Stimulated activated CD4-positive, alpha-beta T cell treated with anti-CD3 and anti-CD28 coated beads, Interleukin-4, amount 100 ng/mL, for 24 hours (primary cell): Measurements from ENCODE around the gene DOK5.

Experiments used
- DNase-seq: peaks from one replicate; pipeline ENCODE4 v3.0.0-alpha.2; 2020

Gene DOK5

DNA sequence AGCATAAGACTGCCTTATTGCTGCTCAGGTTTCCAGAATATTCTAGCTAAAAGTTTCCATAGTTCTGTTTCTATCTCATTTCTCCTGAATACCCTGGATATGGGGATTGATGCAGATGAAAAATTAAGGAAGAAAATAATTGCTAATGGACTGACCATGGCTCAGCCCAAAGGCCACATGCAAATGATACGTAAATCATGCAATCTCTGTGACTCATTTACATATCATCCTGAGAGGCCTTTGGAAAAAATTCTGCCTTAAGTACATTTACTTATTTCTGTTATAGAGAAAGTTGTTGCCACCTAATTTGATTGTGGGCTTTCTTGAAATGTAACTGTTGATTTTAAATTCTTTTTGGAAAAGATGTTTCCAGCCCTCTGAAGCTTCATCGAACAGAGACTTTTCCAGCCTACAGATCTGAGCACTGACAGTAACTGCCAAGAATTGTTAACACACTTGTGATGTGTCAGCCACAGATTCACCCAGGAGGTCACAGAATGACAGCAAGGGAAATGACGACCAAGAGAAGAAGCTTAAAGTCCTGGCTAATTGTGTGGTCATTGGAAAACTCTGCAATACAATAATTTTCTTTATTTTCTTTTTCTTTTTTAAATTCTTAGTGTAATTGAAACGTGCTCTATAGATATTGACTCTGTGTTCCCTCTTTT lies 174.8 kb downstream of the DOK5 start:
- no peak for DNase-seq

DNA sequence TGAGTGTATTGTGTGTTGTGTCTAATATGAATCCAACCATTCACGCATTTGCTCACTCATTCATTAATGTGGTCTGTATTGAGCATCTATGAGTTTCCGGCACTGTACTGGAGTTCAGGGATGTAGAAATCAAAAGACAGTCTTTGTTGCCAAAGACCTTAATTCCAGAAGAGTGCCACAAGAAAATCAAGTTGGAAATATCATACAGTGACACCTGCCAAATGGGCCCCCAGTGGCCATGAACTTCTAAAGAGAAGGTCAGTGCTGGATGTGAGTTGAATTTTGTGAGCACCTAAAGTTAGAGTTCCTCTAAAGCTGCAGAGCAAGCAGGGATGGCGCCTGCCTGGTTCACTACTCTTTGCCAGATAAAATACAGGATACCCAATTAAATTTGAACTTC lies 175.9 kb downstream of the DOK5 start:
- no peak for DNase-seq

DNA sequence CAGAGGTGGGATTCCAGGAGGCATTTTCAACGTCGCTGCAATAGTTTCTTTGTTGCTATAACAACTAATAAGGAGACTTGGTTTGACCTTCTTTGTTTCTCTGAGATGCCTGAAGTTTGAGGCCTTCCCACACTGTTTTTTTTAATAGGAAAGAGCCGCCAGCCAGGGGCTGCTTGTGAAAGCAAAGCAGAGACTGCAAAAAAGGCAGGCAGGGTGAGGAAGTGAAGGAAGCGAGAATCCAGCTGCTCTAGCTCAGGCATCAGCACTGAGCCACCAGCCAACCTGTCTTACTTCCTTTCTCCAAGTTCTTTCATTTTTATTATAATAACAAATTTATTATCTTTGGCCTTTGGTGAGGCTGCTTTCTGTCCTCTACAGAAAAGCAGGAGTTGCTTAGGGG lies 179.1 kb downstream of the DOK5 start:
- DNase-seq = no peak

DNA sequence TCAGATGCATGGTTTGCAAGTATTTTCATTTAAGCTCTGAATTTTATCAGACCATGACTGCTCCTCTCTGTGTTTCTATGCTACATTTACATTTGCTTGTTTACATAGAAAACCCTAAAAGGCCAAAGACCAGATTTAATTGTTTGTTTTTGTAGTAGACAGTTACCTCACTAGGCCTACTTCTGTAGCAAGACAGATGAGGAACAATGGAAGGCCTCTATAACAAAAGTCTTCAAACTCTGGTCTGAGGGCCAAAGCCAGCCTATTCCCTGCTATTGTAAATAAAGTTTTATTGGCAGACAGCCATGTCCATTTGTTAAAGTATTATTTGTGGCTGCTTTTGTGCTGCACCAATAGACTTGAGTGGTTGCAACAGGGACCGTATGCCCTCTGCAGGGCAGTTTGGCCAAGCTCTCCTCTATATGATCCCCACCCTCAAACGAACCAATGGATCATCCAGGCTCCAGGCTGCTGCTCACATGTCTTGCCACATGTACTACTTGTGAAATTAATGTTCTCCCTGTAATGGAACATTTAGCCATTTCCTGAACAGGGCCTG lies 182.0 kb downstream of the DOK5 start:
- no peak for DNase-seq

DNA sequence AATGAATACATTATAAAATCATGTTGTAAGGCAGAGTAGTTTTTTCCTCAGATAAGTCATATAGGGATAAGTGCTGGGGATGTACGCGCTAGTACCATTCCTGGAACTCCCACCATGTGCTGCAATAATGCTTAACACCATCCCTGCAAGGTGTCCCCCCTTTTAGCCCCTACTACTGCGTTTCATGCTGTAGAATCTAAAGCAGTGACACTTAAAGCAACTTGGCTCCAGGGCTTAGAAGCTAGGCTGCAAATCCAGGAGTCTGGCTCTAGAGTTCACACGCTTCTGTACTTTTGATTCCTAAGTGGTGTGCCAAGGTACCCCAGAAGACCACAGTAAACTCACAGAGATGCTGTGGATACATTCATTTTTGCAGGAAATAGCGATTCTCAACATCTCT lies 183.1 kb downstream of the DOK5 start:
- no peak for DNase-seq

DNA sequence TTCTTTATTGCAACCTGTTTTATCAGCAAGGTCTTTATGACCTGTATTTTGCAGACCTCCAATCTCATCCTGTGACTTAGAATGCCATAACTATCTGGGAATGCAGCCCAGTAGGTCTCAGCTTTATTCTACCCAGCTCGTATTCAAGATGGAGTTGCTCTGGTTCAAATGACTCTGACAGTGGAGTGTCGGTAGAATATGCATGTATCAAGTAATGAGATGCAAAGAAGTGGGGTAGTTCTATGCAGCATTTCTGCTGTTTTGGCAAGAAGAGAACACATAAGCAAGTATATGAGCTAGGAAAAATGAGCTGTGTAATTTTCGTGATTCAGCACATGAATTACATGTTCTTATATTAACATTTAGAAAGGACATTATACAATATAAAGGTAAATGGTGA lies 185.9 kb downstream of the DOK5 start:
- no peak for DNase-seq

DNA sequence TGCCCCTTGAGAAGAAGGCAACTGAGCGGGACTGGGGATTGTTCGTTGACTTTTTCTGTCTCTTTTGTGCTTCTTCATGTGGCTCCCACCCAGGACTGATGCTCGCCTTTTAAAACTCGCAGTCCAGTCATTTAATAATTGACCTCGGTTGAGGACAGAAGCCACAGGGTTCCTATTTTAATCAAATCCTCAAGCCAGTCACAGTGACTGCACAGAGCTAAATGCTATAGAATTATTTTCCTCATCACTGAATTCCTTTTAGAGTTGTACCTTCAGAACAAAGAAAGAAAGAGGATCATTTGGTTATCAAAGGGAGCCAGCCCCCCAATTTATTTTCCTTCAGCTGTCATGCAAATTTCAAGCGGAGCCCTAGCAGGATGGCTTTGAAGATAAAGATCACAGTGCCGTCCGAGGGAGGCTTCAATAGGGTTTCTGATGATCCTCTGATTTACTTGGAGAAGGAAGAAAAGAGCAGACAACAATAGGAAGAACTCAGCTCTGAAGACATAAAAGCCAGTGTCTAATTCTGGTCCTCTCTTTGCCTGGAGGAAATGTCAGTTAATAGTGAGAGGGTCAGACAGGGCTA lies 186.6 kb downstream of the DOK5 start:
- DNase-seq = no peak

DNA sequence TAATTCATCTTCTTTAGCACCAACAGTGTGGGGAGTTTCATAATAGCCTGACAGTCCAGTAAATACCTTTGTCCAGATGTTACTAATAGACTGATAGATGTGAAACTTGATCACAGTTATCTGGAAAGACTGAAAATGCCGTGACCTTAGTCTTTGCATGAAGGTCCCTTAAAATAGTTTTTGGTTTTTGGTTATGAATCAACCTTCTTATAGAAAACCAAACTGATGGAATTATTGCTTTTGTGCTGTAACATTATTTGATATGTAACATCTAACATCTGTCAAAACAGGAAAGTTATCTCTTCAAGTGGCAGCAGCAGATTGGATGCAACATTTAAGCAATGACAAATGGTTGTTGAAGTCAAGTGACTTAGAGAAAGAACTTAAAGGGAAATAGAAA lies 190.4 kb downstream of the DOK5 start:
- DNase-seq = no peak

DNA sequence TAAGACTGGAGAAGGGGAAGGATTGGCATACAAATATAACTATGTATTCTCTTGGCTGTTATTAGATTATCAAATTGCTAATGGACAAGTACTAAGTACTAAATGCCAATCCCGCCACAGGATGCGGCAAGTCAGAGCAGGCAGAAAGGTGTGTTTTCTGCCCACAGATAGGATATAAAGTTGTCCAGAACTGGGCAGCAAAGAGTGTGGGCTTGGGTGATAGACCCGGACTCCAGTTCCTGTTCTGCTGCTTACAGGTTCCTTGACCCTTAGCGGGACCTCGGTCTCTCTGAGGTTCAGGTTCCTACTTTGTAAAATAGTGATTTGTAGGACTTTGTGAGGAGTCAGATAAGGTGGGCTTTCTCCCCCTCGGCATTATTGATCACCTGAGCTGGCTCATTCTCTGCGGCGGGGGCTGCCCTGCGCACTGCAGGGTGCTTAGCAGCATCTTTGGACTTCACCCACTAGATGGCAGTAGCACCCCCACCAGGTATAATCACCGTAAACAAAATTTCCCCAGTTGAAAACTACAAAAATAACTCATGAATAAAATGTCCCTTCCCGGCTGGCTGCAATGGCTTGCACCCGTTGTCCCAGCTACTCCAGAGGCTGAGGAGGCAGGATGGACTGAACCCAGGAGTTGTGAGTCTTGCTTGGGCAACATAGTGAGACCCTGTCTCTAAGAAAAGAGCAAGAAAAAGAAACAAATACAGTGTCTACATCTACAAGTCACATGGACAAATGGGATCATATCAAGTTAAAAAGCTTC lies 193.1 kb downstream of the DOK5 start:
- DNase-seq = peak; percentile 18

DNA sequence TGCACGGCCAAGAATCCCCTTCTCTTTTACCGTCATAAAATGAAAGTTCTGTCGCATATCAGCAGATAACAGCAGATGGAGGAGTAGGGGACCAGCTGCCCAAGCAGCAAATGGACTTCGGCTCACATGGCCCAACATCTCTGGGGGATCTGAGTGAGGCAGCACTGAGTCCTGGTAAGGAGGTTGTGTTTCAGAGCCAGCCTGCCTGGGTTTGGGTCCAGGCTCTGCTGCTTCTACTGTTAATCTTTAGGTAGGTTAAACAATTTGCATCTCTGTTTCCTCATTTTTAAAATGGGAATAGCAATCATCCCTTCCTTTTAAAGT lies 193.6 kb downstream of the DOK5 start:
- DNase-seq = no peak

DNA sequence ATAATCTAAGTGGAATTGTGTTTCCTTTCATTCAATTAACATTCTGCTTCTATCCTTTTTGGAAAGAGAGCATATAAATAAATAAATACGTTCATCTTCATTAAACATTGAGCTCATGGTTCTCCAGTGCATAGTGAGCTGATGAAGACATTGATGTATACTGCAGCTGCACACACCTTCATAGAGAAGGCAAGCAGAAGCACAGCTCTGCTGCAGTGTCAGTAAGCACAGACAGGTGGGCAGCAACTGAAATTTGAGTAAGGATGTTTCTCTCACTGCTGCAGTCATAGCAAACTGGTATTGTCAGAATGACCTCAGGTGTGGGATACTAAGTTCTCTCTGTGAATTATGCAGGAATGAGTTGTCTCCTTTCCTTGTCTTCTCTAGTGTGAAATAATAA lies 202.9 kb downstream of the DOK5 start:
- DNase-seq = no peak

DNA sequence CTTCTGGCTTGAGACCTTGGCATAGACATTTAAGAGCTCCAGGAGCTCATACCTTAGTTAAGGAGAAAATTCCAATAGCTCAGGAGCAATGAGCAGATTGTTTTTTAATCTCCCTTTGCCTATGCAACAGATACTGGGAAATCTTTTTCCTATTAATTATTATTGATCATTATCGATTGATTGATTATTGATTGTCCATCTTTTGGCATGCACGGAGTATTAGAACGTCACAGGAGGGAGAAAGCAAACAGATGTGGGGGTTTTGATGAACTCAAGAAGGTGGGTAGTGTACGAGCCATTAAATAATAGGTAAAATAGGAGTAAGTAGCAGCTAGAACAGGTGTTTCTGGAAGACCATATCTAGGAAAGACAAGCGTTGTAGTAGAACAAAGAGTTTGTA lies 205.0 kb downstream of the DOK5 start:
- no peak for DNase-seq

DNA sequence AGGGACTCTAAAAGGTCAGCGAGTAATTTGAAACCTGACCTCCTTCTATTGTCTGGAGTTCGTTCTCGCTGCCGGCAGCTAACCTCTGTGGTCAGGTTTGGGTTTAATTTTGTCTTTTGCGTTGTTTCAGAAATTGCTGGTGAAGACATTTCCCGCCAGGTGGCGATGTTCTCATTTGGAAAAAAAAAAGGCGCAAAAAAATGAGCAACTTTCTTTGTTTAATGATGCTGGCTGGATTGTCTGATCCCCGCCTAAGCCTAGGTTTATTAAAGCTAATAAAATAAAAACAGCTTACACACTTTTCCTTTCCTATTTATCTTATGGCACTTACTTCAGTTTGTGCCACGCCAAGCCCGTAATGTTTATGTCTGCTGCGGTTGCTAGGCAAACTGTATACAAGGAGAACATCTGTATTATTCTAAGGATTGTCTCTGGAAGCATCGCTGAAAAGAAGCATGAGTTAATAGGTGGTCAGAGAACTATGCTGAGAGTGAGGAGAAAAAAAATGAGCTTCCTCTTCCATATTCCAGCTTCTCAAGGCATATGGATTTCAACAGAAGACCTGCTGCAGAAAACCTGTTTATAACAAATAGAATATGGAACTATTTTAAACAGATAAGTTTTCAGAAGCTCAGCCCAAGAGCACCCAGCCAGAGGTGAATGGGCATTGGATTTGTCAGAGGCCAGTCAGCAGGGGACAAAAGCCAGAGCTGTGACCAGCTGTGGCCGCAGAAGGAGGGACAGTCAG lies 205.7 kb downstream of the DOK5 start:
- DNase-seq = peak; percentile 8

DNA sequence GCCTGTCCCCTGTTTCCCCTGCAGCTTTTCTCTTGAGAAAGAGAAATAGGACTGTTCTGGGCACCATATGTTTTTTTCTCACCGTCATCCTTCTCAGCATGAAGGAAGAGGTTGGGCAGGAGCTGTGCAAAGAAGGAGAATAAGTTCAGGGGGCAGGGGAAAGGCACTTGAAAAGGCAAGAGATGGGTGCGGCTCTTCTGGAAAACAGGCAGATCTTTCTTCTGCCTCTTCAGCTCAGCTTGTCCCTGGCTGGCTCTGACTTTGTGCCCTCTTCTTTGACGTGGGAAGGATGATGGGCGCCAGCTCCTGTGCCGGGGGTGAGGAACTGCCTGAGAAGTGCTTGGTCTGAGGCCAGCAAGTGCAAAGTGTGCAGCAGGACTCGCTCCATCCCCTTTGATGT lies 206.5 kb downstream of the DOK5 start:
- no peak for DNase-seq

DNA sequence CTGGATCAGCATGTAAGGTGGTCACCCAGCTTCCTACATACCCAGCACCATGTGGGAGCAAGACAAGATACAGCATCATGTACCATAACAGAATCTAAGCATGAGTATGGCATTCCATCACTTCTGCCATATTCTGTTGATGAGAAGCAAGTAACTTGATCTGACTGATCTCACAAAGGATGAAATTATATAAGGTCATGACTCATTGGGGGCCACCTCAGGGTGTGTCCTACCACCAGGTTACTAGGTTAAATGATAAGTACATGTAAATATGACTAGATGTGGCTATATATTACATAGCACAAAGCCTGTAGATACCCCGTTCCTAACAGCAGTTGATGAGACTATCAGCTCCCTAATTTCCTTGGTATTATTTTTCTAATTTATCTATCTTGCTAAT lies 213.1 kb downstream of the DOK5 start:
- no peak for DNase-seq

DNA sequence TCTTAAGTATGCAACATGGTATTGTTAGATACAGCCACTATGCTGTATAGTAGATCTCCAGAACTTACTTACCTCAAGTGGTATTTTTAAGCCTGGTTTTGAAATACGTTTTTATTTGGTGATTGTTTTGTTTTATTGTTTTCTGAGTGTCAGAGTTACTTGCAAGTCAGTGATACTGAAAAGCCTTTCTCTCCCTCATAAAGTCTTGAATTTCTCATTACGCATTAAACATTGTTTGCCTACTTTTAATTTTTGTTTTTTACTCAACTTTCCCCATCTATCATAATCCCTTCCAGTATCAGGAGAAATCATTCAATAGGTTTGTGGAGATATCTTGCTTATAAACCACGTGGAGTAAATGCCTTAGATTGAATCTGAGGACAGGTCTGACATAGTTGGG lies 214.9 kb downstream of the DOK5 start:
- DNase-seq = no peak

DNA sequence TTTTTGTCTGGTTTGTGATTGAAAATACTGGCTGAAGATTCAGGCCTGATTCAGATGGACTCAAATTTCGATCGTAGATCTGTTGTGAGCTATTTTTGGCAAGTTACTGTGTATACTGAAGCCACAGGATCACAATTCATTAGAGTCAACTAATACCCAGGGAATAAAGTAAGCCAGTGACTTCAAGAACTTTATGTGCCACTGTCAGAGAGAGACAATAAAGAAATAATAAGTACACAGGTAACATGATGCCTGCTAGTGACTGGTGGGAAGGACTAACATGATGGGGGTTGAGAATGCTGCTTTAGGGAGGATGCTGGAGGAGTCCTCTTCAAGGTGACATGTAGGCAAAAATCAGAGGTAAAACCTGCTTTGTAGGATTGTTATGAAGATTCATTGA lies 215.9 kb downstream of the DOK5 start:
- DNase-seq = no peak

DNA sequence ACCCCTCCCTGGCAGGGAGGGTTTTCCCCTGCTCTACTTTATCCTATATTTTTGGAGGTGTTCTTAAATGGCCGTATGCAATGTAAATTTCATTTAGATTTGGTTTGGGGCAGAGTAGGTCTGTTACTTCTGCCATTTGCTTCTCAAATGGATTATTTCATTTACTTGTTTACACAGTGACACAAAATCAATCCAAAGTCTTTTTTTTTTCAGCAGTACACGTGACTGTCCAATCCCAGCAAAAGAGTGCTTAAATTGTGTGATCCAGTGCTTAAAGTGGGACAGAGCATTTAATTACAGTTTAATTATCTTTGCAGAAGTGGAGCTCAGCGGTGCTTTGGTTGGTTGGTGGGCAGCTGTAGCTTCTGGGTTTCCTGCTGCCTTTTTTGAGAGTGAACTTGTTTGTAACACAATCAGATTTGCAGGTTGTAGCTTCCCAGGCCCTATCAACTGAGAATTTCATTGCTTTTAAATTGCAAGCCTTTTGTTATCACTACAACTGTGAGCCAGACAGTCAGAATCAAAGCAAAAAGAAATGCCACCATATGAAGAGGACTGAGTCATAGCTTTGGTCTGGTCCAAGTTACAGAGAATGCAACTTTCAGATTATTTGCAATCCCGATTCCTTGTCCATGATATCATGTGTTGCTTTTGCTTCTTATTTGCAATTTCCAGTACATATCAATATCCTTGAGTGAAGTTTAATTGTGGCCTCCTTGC lies 216.9 kb downstream of the DOK5 start:
- DNase-seq = no peak

DNA sequence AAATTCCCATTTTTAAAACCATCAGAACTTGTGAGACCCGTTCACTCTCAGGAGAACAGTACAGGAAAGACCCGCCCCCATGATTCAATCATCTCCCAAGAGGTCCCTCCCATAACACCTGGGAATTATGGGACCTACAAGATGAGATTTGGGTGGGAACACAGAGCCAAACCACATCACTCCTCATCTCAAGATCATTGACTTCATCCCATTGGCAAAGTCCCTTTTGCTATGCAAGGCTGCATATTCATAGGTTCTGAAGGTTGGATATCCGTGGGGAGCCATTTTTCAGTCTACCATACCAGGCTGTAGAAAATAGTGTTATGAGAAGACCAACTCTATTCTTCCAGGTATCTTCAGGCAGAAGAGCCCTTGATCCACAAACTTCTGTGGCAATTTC lies 219.1 kb downstream of the DOK5 start:
- DNase-seq = no peak

DNA sequence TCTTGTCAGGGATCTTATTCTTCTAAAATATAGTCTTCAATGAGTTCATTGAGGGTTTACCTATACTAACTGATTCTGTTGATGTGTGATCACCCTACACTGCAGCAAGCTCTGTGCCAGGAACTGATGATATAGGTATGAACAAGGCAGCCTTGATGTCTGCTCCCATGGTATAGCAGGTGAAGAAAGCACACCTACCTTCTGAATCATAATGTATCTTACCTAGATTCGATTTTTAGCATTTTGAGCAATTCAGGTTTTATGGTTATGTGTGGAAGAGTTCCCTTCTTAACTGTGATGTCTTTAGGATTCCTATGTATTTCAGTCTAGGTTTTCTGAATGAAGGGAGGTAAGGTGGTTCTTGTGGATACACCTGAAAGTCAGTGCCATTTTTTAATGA lies 223.0 kb downstream of the DOK5 start:
- no peak for DNase-seq
